Measurements from ENCODE around the gene SPATA3. TPM values are rescaled to one million over a fixed set of nuclear protein-coding genes. Genes with fewer than 3 reads are reported as not detected.

SPATA3 gene
- polyA plus RNA-seq, 2 of the 4 experiments (the other 2 are of a cell fraction), result not detected

DNA sequence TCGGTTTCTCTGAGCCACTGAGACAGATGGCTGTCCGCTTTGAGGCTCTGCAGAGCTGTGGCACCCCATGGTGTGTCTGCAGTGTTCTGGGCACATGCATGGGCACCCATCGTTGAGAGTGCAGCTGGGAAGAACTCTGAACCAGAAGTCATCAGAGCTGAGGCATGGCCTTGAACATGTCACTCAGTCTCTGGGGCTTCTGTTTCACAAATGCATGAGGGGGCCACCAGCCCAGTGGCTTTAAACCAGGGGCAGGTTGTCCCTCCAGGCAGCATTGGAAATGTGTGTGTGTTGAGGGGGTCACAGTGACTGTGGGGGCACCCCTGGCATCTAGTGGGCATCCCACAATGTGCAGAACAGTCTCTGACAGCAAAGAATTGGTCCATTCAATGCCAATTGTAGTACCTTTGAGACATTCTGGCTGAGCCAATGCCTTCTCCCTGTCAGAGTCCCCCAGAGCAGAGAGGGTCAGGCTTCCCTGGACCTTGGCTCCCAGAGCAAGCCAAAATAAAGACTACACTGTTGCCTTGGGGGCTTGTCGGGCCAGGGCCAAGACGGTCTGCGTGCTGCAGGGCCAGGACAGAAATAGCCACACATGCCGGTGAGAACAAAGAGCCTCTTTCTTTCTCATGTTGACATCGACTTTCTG is 51.5 kb downstream of the SPATA3 start:
- TF ChIP-seq, protein P1, sequence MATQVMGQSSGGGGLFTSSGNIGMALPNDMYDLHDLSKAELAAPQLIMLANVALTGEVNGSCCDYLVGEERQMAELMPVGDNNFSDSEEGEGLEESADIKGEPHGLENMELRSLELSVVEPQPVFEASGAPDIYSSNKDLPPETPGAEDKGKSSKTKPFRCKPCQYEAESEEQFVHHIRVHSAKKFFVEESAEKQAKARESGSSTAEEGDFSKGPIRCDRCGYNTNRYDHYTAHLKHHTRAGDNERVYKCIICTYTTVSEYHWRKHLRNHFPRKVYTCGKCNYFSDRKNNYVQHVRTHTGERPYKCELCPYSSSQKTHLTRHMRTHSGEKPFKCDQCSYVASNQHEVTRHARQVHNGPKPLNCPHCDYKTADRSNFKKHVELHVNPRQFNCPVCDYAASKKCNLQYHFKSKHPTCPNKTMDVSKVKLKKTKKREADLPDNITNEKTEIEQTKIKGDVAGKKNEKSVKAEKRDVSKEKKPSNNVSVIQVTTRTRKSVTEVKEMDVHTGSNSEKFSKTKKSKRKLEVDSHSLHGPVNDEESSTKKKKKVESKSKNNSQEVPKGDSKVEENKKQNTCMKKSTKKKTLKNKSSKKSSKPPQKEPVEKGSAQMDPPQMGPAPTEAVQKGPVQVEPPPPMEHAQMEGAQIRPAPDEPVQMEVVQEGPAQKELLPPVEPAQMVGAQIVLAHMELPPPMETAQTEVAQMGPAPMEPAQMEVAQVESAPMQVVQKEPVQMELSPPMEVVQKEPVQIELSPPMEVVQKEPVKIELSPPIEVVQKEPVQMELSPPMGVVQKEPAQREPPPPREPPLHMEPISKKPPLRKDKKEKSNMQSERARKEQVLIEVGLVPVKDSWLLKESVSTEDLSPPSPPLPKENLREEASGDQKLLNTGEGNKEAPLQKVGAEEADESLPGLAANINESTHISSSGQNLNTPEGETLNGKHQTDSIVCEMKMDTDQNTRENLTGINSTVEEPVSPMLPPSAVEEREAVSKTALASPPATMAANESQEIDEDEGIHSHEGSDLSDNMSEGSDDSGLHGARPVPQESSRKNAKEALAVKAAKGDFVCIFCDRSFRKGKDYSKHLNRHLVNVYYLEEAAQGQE (IDR thresholded peaks at IDR 0.05), result no peak
- TF ChIP-seq NR3C1 (IDR thresholded peaks at IDR 0.05) (no peak), JUN (IDR thresholded peaks at IDR 0.05) (no peak), EHMT2 (IDR thresholded peaks at IDR 0.05; ENCODE audit: low read depth) (no peak), HEYL (CRISPR knock-in tag; IDR thresholded peaks at IDR 0.05) (no peak), POLR2A (IDR thresholded peaks at IDR 0.05; ENCODE audit: low read length) (no peak), SREBF2 (IDR thresholded peaks at IDR 0.05) (no peak), RFX5 (IDR thresholded peaks at IDR 0.05) (no peak), CBX2 (IDR thresholded peaks at IDR 0.05; ENCODE audit: borderline replicate concordance, low read depth) (no peak), GATA3 (IDR thresholded peaks at IDR 0.05; ENCODE audit: borderline replicate concordance) (no peak), KDM1A (IDR thresholded peaks at IDR 0.05; ENCODE audit: low read depth) (no peak), MYC (IDR thresholded peaks at IDR 0.05; ENCODE audit: borderline replicate concordance, low read length) (no peak), RARB (CRISPR knock-in tag; IDR thresholded peaks at IDR 0.05) (no peak)
- TF ChIP-seq, protein P2, sequence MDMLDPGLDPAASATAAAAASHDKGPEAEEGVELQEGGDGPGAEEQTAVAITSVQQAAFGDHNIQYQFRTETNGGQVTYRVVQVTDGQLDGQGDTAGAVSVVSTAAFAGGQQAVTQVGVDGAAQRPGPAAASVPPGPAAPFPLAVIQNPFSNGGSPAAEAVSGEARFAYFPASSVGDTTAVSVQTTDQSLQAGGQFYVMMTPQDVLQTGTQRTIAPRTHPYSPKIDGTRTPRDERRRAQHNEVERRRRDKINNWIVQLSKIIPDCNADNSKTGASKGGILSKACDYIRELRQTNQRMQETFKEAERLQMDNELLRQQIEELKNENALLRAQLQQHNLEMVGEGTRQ (IDR thresholded peaks at IDR 0.05), result no peak
- ChIA-PET POLR2A (no interaction called here), CTCF (interaction anchor here (0.9 to 1.9 kb wide), 4 partner anchors 10 to 180 kb away, joined by 3 to 5 read pairs (median 4); partner anchors contain the start of gene PSMD1)
- ATAC-seq (no peak), FAIRE-seq (no peak), DNase-seq (ENCODE audit: low read depth in 1 of 2, low spot score in 1 of 2) (no peak)
- no peak overlapping the region for H3K4me3 ChIP-seq
- H3K4me2 ChIP-seq, result no peak overlapping the region
- peaks cover 36% of the 10 kb centered on the region for H3K4me1 ChIP-seq
- H3K27ac ChIP-seq, result no peak overlapping the region
- 72% methylated on average over 8 of the region's 8 CpGs for WGBS (ENCODE audit: missing lambda C conversion rate)
- no peaks in the 10 kb centered on the region for H3K9me3 ChIP-seq

DNA sequence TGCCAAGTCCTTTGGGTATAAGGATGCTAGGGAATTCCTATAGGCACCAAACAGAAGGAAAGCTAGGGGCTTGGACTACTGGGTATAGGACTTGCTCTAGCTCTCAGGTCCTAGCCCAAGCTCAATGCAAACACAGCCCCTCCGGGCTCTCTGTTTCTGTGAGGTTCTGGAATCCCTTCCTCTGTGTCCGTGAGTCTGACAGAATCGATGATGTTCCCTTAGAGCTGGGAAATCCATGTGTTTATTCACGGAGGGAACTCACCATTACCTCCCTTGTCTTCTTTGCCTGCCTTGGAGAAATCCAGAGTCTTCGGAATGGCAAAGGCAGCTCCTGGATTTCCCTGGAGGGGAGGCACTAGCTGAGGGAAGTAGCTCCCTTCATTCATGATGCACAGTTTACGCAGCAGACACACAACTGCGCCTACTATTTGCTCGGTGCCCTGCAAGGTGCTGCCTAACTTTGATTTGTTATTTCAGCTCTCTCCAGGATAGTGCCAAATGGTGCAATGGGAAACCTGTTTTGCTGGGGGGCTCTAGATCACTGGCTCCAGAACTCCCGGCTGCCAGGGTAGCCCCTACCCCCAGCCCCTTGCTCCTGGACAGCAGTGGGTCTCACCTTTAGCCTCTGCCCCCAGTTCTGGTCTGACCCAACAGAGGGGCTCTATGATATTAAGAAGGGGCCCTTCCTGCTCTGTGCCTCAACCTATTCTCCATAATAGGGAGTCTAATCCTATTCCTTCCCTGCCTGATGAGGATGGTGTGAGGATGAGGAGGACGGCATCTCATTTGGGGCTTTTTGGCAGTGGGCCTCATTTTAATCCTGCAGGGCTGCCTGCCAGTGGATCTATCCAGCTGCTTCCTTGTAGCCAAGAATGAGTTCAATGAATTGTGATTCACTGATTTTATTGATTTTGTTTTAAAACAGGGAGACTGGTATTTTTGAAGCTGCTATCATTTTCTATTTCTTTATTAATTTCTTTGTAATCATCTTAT is 52.3 kb downstream of the SPATA3 start:
- DNase-seq (ENCODE audit: low read depth in 1 of 2, low spot score in 1 of 2) (no peak), ATAC-seq (no peak)
- POLR2A ChIA-PET, result no interaction called here
- TF ChIP-seq, protein P2 (IDR thresholded peaks at IDR 0.05), result no peak
- TF ChIP-seq, protein P3, sequence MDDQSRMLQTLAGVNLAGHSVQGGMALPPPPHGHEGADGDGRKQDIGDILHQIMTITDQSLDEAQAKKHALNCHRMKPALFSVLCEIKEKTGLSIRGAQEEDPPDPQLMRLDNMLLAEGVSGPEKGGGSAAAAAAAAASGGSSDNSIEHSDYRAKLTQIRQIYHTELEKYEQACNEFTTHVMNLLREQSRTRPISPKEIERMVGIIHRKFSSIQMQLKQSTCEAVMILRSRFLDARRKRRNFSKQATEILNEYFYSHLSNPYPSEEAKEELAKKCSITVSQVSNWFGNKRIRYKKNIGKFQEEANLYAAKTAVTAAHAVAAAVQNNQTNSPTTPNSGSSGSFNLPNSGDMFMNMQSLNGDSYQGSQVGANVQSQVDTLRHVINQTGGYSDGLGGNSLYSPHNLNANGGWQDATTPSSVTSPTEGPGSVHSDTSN (IDR thresholded peaks at IDR 0.05), result no peak
- TF ChIP-seq RAD21 (conservative IDR thresholded peaks at IDR 0.05 in 1 of 2, IDR thresholded peaks at IDR 0.05 in 1 of 2) (no peak), CBX8 (IDR thresholded peaks at IDR 0.05) (no peak), ESRRA (IDR thresholded peaks at IDR 0.05; ENCODE audit: borderline replicate concordance, low read length) (no peak), TP53 (CRISPR knock-in tag; IDR thresholded peaks at IDR 0.05) (no peak), CBX2 (IDR thresholded peaks at IDR 0.05; ENCODE audit: borderline replicate concordance, low read depth) (no peak), ZFP36 (IDR thresholded peaks at IDR 0.05; ENCODE audit: borderline replicate concordance, partially characterized antibody) (no peak), HOXB5 (CRISPR knock-in tag; IDR thresholded peaks at IDR 0.05) (no peak), CHD2 (IDR thresholded peaks at IDR 0.05; ENCODE audit: low read length, partially characterized antibody) (no peak), GATA3 (IDR thresholded peaks at IDR 0.05; ENCODE audit: borderline replicate concordance) (no peak)
- TF ChIP-seq, protein P4, sequence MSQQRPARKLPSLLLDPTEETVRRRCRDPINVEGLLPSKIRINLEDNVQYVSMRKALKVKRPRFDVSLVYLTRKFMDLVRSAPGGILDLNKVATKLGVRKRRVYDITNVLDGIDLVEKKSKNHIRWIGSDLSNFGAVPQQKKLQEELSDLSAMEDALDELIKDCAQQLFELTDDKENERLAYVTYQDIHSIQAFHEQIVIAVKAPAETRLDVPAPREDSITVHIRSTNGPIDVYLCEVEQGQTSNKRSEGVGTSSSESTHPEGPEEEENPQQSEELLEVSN (IDR thresholded peaks at IDR 0.05; ENCODE audit: borderline replicate concordance, low read depth), result no peak
- TF ChIP-seq, protein P1 (IDR thresholded peaks at IDR 0.05), result no peak

More for the DNA sequence above, 52.3 kb downstream of the SPATA3 start:
- Histone ChIP-seq H3K4me2 (no peak overlapping the region), H3K4me1 (peaks cover 37% of the 10 kb centered on the region), H3K27ac (no peak overlapping the region), H3K4me3 (no peak overlapping the region), H3K9me3 (no peaks in the 10 kb centered on the region)
- CTCF ChIA-PET, result interaction anchor here (0.9 to 1.9 kb wide), 4 partner anchors 9 to 179 kb away, joined by 3 to 5 read pairs (median 4); partner anchors contain the start of gene PSMD1
- no peak for FAIRE-seq
- 80% methylated on average over 10 of the region's 10 CpGs for WGBS (ENCODE audit: missing lambda C conversion rate)
